NCI-H2171 (cell line): ENCODE data around the gene CNGA4.
"Not testable (repeated sequence)": the region's sequence is repeated elsewhere in the genome, so short reads cannot be mapped to it uniquely, and the experiment has no call there.

Source experiments
- DNase-seq: peaks from one replicate; lab custom pipeline; 2025; lab: John Stamatoyannopoulos, UW

CNGA4 gene

GRCh38 chr11:6268820-6269219 lies 29.9 kb downstream of the CNGA4 start:
- no peak for DNase-seq

GRCh38 chr11:6269994-6270393 lies 31.1 kb downstream of the CNGA4 start:
- DNase-seq: no peak

GRCh38 chr11:6270584-6271246 lies 31.8 kb downstream of the CNGA4 start:
- no peak for DNase-seq

- no peak for DNase-seq
Observed at GRCh38 chr11:6271598-6271997, 32.7 kb downstream of the CNGA4 start.

GRCh38 chr11:6273188-6273587 lies 34.3 kb downstream of the CNGA4 start:
- no peak for DNase-seq

GRCh38 chr11:6280809-6281208 lies 41.9 kb downstream of the CNGA4 start:
- not testable (repeated sequence) for DNase-seq

- DNase-seq: no peak
Observed at GRCh38 chr11:6283453-6284023, 44.6 kb downstream of the CNGA4 start.

GRCh38 chr11:6284250-6284649 lies 45.4 kb downstream of the CNGA4 start:
- DNase-seq: no peak

GRCh38 chr11:6285019-6285418 lies 46.1 kb downstream of the CNGA4 start:
- DNase-seq: no peak
